Measurements from ENCODE around the gene JAM2.
"Not testable (repeated sequence)": the region's sequence is repeated elsewhere in the genome, so short reads cannot be mapped to it uniquely, and the experiment has no call there.

JAM2 gene, protein sequence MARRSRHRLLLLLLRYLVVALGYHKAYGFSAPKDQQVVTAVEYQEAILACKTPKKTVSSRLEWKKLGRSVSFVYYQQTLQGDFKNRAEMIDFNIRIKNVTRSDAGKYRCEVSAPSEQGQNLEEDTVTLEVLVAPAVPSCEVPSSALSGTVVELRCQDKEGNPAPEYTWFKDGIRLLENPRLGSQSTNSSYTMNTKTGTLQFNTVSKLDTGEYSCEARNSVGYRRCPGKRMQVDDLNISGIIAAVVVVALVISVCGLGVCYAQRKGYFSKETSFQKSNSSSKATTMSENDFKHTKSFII

DNA sequence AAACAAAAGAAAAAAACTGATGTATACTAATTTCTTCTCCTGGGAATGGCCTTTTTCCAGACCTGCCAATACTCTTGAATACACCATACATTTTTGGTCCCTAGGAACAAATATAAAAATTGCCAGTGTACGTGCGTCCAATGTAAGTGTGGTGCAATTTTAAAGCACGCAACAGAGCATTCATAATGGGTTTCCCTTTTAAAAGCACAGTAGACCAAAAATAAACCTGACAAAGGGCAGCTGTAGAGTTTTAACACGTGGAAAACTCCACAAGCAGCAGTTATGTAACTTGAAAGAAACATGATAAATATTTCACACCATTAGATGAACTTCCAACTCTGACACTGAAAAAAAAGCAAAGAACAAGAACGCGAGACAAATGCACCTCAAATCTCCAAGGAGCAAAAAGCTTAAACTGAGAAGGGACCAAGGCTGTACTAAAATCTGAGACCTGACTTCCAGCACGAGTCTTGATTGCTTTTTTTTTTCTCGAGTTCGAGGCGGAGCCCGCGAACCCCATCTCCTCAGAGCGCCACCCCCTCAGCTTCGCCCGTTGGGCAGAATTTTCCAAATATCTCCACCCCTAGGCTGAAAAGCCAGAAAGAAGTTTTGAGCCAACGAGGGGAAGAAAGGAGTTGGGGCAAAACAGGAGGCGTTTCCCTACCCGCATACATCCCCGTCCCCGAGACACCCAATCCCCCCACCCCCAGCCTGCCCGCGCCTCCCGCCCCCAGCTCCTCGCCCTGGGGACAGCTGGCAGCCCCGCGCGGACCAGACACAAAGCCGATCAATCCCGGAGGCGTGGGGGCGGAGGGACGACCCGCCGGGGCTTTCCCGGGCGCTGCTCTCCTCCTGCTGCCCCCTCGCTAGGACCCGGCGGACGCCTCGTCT is at the start of gene JAM2:
Gene JAM2 (plus strand): TSS at position 599 of the 891 bp plus-strand sequence. CDS start 564 bp downstream, outside the sequence.
- peak; percentile 8 for DNase-seq (ENCODE audit: low read depth)

DNA sequence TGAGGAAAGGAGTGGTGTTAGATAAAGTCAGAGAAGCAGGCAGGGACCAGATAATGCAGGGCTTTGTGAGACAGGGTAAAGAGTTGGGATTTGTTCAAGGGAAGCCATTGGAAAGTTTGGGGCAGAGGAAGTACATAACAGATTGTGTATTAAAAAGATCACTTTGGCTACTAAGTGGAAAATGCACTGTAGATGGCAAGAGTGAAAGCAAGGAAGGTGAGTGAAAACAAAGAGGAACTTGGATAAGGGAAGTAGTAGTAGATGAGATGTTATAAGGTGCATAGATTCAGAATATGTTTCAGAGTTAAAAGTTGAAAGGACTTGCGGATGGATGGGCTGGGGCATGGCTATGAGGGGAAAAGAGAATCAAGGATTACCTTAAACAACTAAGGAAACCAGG is 49.2 kb upstream of the JAM2 start:
- no peak for DNase-seq (ENCODE audit: low read depth)

DNA sequence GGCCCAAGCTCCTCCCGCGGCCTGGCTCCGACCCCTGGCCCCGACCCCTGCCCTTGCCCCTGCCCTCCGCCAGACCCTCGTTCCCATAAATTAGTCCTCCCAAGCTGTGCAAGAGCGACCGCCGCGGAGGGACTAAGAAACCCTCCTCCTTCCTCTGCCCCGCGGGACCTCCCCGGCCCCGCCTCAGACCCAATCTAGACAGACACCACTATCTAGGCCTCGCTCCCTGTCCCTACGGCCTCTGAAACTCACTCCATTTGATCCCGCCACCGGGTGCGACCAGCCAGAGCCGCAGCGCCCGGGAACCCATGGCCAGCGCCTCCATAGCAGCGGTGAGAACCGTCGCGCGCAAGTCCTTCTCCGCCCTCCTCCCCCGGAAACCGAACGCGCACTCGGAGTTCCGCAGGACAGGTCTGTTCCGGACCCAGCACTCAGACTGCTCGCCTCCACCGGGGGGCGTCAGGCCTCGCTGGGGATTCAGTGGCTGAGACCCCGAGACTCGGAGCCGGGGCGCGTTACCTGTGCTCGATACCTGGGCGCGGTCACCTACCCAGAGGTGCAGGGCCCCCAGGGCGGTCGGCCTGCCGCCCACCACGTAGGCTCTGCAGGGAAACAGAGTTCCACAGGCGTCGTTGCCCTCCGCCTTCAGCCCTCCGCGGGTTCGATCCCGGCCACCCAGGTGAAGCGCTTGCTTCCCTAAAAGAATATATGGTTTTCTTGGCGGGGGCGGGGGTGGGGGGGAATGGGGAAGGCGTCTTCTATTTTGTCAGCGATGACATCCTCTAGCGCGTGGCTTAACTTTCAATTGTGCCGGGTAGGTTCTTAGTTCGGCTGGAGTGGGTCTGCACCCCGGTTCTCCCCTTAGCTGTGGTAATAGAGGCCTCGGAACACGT is 31.7 kb upstream of the JAM2 start, which contains the start of gene MRPL39:
Gene MRPL39 (minus strand): TSS at position 331 of the 893 bp plus-strand sequence. CDS start 6 bp downstream, at position 325.
- peak; percentile 88 for DNase-seq (ENCODE audit: low read depth)

- peak; percentile 79 for DNase-seq (ENCODE audit: low read depth)
Measured at GRCh38 chr21:25608044-25608737, 30.9 kb upstream of the JAM2 start.

DNA sequence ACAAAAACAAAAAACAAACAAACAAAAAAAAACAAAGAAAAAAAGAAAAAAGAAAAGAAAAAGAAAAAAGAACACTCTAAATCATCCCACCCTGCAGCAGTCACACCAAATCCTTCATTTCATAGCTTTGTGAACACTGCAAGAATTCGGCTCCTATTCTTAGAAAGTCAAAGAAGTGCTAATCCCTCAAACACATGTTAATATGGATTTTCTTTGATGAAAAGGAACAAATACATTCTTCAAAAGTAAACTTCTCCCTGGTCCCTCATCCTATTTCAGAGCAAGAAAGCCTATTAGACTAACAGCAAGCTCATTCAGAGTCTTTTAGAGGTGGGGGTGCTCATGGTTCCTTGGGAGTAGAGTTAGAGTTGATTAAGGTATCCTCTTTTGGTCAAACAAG is 24.6 kb upstream of the JAM2 start:
- no peak for DNase-seq (ENCODE audit: low read depth)

DNA sequence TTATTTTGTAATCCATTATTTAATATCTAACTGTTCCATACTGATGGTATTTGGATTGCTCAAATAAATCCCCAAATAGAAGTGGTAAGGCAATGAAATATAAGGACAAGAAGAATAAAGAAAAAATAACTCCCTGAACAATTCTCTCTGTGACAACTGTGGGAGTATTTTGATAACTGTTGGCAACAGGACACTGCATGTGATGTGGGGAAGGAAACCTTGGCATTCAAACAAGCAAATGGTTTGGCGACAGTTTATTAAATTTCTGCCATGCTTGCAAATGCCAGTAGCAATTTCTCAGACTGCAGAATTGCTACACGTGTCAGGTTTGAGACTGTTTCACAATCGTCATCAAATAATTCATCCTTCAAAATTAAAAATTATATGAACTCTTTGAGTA is 23.2 kb upstream of the JAM2 start:
- DNase-seq (ENCODE audit: low read depth): no peak

DNA sequence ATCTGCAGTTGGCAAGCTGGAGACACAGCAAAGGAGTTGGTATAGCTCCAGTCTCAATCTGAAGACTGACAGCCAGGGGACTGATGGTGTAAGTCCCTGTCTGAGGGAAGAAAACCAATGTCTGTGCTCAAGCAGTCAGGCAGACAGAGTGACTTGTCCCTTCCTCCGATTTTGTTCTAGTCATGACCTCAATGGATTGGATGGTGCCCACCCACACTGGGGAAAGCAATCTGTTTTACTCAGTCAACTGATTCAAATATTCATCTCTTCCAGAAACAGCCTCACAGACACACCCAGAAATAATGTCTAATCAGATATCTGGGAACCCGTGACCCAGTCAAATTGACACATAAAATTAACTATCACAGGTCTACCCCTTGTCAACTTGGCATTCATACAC is 19.9 kb upstream of the JAM2 start:
- no peak for DNase-seq (ENCODE audit: low read depth)

GRCh38 chr21:25624511-25624910 is 14.5 kb upstream of the JAM2 start:
- DNase-seq (ENCODE audit: low read depth): no peak

- DNase-seq (ENCODE audit: low read depth): no peak
Measured at GRCh38 chr21:25625036-25625435, 14.0 kb upstream of the JAM2 start.

DNA sequence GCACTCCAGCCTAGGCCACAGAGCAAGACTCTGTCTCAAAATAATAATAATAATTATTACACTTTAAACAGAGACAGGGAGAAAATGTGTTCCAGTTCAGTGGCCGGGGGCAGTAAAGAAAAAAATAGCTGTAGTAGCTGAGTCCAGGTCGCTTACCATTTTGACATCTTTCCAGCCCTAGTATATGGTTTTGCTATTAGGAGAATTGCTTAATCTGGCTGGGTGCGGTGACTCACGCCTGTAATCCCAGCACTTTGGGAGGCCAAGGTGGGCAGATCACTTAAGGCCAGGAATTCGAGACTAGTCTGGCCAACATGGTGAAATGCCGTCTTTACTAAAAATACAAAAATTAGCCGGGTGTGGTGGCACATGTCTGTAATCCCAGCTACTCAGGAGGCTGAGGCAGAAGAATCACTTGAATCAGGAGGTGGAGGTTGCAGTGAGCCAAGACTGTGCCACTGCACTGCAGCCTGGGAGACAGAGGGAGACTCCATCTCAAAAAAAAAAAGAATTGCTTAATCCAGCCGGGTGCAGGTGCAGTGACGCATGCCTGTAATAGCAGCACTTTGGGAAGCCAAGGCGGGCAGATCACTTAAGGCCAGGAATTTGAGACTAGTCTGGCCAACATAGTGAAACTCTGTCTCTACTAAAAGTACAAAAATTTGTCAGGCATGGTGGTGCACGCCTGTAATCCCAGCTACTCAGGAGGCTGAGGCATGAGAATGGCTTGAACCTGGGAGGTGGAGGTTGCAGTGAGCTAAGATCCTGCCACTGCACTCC is 13.1 kb upstream of the JAM2 start:
- not testable (repeated sequence) for DNase-seq (ENCODE audit: low read depth)

DNA sequence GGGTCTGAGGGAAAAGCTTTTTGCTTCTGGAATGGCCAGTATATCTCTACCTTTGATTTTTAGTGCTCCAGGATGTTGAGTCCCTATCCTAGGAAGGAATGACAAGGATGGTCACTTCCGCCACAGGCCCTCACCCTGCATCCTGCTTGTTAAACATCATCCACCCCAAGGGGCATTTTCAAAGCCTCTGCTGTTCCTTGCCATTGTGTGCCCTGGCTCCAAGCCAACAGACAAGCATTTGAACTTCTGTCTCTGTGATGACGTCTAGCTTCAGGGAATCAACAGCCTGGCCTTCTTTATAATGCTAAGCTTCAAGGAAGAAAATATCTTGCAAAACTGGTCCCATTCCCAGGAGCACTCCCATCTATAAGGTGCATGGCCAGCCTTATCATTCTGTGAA is 12.3 kb upstream of the JAM2 start:
- no peak for DNase-seq (ENCODE audit: low read depth)

DNA sequence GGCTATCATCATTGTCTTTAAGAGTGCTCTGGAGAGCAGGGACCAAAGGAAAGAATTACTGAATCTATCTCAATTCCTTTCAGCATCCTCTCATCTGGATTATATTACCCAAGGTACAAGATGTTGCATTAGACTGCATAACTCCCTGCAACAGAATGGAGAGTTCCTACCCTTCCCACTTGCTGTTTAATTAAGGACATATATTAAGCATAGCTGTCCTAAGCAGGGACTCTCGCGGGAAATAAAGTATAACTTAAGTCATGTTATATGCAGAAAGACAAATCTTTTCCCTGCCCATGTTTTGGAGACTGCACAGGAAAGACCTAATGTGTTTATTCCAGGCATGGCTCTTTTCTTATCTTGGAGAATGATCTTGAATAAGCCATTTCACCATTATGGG is 6.8 kb upstream of the JAM2 start:
- no peak for DNase-seq (ENCODE audit: low read depth)

DNA sequence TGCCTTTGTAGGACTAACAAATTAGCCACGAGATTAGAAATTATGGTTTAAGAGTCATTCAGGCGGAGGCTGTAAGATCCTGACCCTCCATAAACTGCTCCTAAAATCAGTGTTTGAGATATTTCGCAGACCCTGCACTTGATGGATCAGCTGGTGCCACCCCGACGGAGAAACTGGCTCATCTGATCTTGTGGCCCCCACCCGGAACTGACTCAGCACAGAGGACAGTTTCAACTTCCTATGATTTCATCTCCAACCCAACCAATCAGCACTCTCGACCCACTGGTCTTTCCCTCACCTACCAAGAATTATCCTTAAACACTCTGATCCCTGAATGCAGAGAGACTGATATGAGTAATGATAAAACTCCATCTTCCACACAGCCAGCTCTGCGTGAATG is 3.7 kb upstream of the JAM2 start:
- no peak for DNase-seq (ENCODE audit: low read depth)

- no peak for DNase-seq (ENCODE audit: low read depth)
Measured at GRCh38 chr21:25636727-25637126, 2.3 kb upstream of the JAM2 start.

DNA sequence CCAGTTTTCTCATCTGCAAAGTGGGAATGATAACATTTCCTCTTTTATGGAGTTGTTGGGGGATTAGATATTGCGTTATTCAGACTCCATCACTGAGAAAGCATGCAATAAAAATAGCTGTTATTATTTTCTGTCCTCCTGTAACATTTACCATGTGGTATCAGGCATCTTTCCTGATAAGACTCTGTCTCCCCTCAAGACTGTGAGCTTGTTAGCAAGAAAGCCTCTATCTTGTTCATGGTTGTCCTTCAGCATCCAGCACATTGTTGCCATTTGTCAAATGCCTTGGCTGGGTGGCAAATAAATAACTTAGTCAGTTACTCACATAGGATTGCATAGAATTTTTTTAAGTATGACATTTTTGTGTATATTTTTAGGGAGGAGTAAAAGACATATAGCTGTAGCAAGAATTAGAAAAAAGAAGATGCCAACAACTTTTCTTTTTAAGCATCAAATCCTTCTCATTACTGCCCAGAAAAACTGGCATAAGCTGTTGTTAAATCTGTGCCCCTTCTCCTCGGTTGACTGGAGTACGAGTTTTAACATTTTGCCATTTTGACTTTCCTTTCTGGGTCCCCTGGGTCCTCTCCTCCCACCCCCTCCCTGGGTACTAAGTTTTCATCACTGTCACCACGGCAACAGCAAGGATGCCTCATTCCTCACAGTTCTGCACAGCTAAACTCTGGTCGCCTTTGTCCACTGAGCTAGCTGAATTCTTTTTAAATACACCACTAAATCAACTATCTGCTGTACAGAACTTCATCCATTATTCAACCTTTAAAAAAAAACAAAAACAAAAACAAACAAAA is 1.0 kb upstream of the JAM2 start:
- DNase-seq (ENCODE audit: low read depth): no peak

GRCh38 chr21:25639551-25640201 is 618 bp downstream of the JAM2 start:
- DNase-seq (ENCODE audit: low read depth): no peak

GRCh38 chr21:25640202-25640942 is 1.3 kb downstream of the JAM2 start:
- no peak for DNase-seq (ENCODE audit: low read depth)

DNA sequence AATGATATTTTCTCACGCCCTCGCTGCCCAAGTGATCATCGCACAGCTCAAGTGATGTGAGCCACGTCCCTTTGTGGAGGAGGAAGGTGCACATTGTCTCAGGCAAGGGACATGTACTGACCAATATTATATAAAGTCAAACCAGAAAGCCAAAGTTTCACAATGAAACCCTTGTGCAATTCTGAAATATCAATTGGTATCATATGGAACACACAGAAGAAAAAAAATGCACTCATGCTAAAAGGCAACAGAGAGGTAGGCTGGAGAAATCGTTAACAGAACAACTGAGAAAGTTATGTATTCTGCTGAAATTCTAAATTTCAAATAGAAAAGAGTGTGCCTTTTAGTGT is 1.9 kb downstream of the JAM2 start:
- peak; percentile 44 for DNase-seq (ENCODE audit: low read depth)

- DNase-seq (ENCODE audit: low read depth): no peak
Measured at GRCh38 chr21:25643486-25643885, 4.4 kb downstream of the JAM2 start.

All from fibroblast of gingiva (primary cell).